Neural cell (in vitro differentiated cells): ENCODE data around the gene GRID1. TPM values are rescaled to one million over a fixed set of nuclear protein-coding genes. Genes with fewer than 3 reads are reported as not detected.

Experiments
- H2AFZ ChIP-seq: fragments of 200-600, 300-800 bp; sonication (generic), shearing (Covaris generic); 2 replicates; pipeline ENCODE4 v1.6.0; 2014; ENCODE audit warnings: low read depth, mild to moderate bottlenecking, antibody characterized with exemption, low read length, moderate library complexity
- H3F3A ChIP-seq: fragments of 200-600 bp; shearing (Covaris generic); 2 replicates; pipeline ENCODE4 v1.6.1; 2016; ENCODE audit warnings: mild to moderate bottlenecking, moderate library complexity, mixed read lengths, antibody characterized with exemption, low read length; ENCODE audit not compliant: insufficient read depth, poor library complexity, severe bottlenecking
- H3K27ac ChIP-seq: fragments of 200-600, 300-800 bp; sonication (generic), shearing (Covaris generic); 2 replicates; pipeline ENCODE4 v1.5.1; 2014; ENCODE audit warnings: mild to moderate bottlenecking, low read length, moderate library complexity
- H3K27me3 ChIP-seq: fragments of 300-800, 200-600 bp; sonication (generic), shearing (Covaris generic); 2 replicates; pipeline ENCODE4 v1.6.0; 2014; ENCODE audit warnings: mild to moderate bottlenecking, low read depth, low read length, moderate library complexity; ENCODE audit not compliant: insufficient read depth
- H3K36me3 ChIP-seq: fragments of 300-800, 200-600 bp; sonication (generic), shearing (Covaris generic); 2 replicates; pipeline ENCODE4 v1.5.1; 2014; ENCODE audit warnings: mild to moderate bottlenecking, antibody characterized with exemption, low read length, moderate library complexity; ENCODE audit not compliant: insufficient read depth
- H3K4me2 ChIP-seq: fragments of 300-800, 200-600 bp; sonication (generic), shearing (Covaris generic); 2 replicates; pipeline ENCODE4 v1.6.0; 2014; ENCODE audit warnings: mild to moderate bottlenecking, low read length
- H3K4me3 ChIP-seq: fragments of 300-800, 200-600 bp; sonication (generic), shearing (Covaris generic); 2 replicates; pipeline ENCODE4 v1.5.1; 2014; ENCODE audit warnings: mild to moderate bottlenecking, low read length, moderate library complexity
- H3K79me2 ChIP-seq: fragments of 200-600 bp; shearing (Covaris generic); replicated peaks from 2 replicates; pipeline ENCODE4 v1.6.0; 2014; ENCODE audit warnings: mild to moderate bottlenecking, low read length, moderate library complexity; ENCODE audit not compliant: insufficient read depth
- H3K9ac ChIP-seq: fragments of 300-800, 200-600 bp; sonication (generic), shearing (Covaris generic); 2 replicates; pipeline ENCODE4 v1.6.1; 2016; ENCODE audit warnings: mild to moderate bottlenecking, low read length, mixed read lengths
- H3K9me2 ChIP-seq: fragments of 200-600 bp; shearing (Covaris generic); 2 replicates; pipeline ENCODE4 v1.6.1; 2016; ENCODE audit warnings: mild to moderate bottlenecking, low read length, mixed read lengths; ENCODE audit not compliant: insufficient read depth
- H3K9me3 ChIP-seq: fragments of 200-600, 300-800 bp; sonication (generic), shearing (Covaris generic); 2 replicates; pipeline ENCODE4 v1.6.1; 2016; ENCODE audit warnings: mild to moderate bottlenecking, mixed run types, low read length, moderate library complexity, mixed read lengths
- H4K20me1 ChIP-seq: fragments of 200-600 bp; shearing (Covaris generic); 2 replicates; pipeline ENCODE4 v1.6.1; 2016; ENCODE audit warnings: mild to moderate bottlenecking, mixed run types; ENCODE audit not compliant: insufficient read depth
- CTCF ChIP-seq: fragments of 450-650 bp; IDR thresholded peaks from 2 replicates; pipeline ENCODE4 v1.5.1; 2014; ENCODE audit warnings: antibody characterized with exemption, mild to moderate bottlenecking, moderate library complexity; ENCODE audit not compliant: poor library complexity, severe bottlenecking
- EP300 ChIP-seq: fragments of 450-650 bp; conservative IDR thresholded peaks from 2 replicates; pipeline ENCODE4 v1.6.1; 2014; ENCODE audit warnings: antibody characterized with exemption, mild to moderate bottlenecking, moderate library complexity; ENCODE audit not compliant: poor library complexity, severe bottlenecking
- EZH2 ChIP-seq: fragments of 200-600, 300-800 bp; shearing (Covaris generic), sonication (generic); IDR thresholded peaks from 2 replicates; pipeline ENCODE4 v1.6.1; 2014; ENCODE audit warnings: antibody characterized with exemption, low read length, borderline replicate concordance, mild to moderate bottlenecking; ENCODE audit not compliant: insufficient read depth, poor library complexity, severe bottlenecking
- MXI1 ChIP-seq: fragments of 450-650 bp; conservative IDR thresholded peaks from 2 replicates; pipeline ENCODE4 v1.6.1; 2014; ENCODE audit warnings: antibody characterized with exemption, mild to moderate bottlenecking; ENCODE audit not compliant: poor library complexity, severe bottlenecking
- POLR2AphosphoS5 ChIP-seq: IDR thresholded peaks from 2 replicates; pipeline ENCODE4 v1.6.1; 2012
- RAD21 ChIP-seq: fragments of 450-650 bp; conservative IDR thresholded peaks from 2 replicates; pipeline ENCODE4 v1.6.1; 2014; ENCODE audit warnings: antibody characterized with exemption, mild to moderate bottlenecking, moderate library complexity
- REST ChIP-seq: IDR thresholded peaks from 2 replicates; pipeline ENCODE4 v1.6.1; 2012; ENCODE audit warnings: borderline replicate concordance
- SMC3 ChIP-seq: fragments of 450-650 bp; conservative IDR thresholded peaks from 2 replicates; pipeline ENCODE4 v1.6.1; 2014; ENCODE audit warnings: antibody characterized with exemption, mild to moderate bottlenecking, moderate library complexity; ENCODE audit not compliant: poor library complexity
- TAF1 ChIP-seq: IDR thresholded peaks from 2 replicates; pipeline ENCODE4 v1.6.1; 2012; ENCODE audit warnings: low read depth
- polyA plus RNA-seq: library from polyadenylated mRNA; depleted of rRNA; stranded (reverse); fragments of >200 nt; gene quantifications from 2 replicates; pipeline ENCODE4 v1.2.3, GENCODE V29; 2014

The GRID1 gene
- polyA plus RNA-seq, 1 donor from 2014 or later: 7.3 TPM

- H3K27ac ChIP-seq: no peak overlapping the region
- H2AFZ ChIP-seq: no peak overlapping the region
- H3K9me2 ChIP-seq: no peaks in the 10 kb centered on the region
- no peaks in the 10 kb centered on the region for H3K27me3 ChIP-seq
- no peak overlapping the region for H3K4me3 ChIP-seq
- H3K4me2 ChIP-seq: no peak overlapping the region
- no peaks in the 10 kb centered on the region for H3K9me3 ChIP-seq
- H3K79me2 ChIP-seq: no peaks in the 10 kb centered on the region
- no peak overlapping the region for H3K9ac ChIP-seq
- H4K20me1 ChIP-seq: no peaks in the 10 kb centered on the region
- no peaks in the 10 kb centered on the region for H3F3A ChIP-seq
- H3K36me3 ChIP-seq: no peaks in the 10 kb centered on the region
- TF ChIP-seq SMC3: no peak
- TF ChIP-seq MXI1: no peak
- no peak for TF ChIP-seq EP300
- TF ChIP-seq POLR2AphosphoS5: no peak
- TF ChIP-seq CTCF: no peak
- no peak for TF ChIP-seq EZH2
- no peak for TF ChIP-seq RAD21
- TF ChIP-seq REST: no peak
- no peak for TF ChIP-seq TAF1
Measured at GRCh38 chr10:86019141-86019540, 347.5 kb downstream of the GRID1 start.

GRCh38 chr10:86018735-86019058, 347.9 kb downstream of the GRID1 start:
- no peak overlapping the region for H2AFZ ChIP-seq
- H3K9me3 ChIP-seq: no peaks in the 10 kb centered on the region
- TF ChIP-seq EZH2: no peak
- no peak for TF ChIP-seq SMC3
- no peak for TF ChIP-seq EP300
- no peak for TF ChIP-seq TAF1
- no peak for TF ChIP-seq MXI1
- TF ChIP-seq RAD21: no peak
- H4K20me1 ChIP-seq: no peaks in the 10 kb centered on the region
- H3K27me3 ChIP-seq: no peaks in the 10 kb centered on the region
- H3K4me3 ChIP-seq: no peak overlapping the region
- no peaks in the 10 kb centered on the region for H3K9me2 ChIP-seq
- no peaks in the 10 kb centered on the region for H3K36me3 ChIP-seq
- no peaks in the 10 kb centered on the region for H3F3A ChIP-seq
- no peak overlapping the region for H3K27ac ChIP-seq
- H3K9ac ChIP-seq: no peak overlapping the region
- no peaks in the 10 kb centered on the region for H3K79me2 ChIP-seq
- no peak overlapping the region for H3K4me2 ChIP-seq
